Ovary (tissue), 9 donors: ENCODE data around the gene RFX1. TPM values are rescaled to one million over a fixed set of nuclear protein-coding genes. Genes with fewer than 3 reads are reported as not detected.

ENCODE experiments used
- DNase-seq, 5 donors: peaks; one replicate each; pipeline ENCODE4 v3.0.0-alpha.2; 2019 to 2020
- H3K27ac ChIP-seq, 2 donors: fragments of 200-600 bp; one replicate each; pipeline versions ENCODE4 v1.5.1 to v1.8.0; 2019 to 2022
- H3K27me3 ChIP-seq: fragments of 200-600 bp; one replicate; pipeline ENCODE4 v1.8.0; 2022
- H3K36me3 ChIP-seq: fragments of 200-600 bp; sonication (generic); one replicate; pipeline ENCODE4 v1.5.1; 2019
- H3K4me1 ChIP-seq: one replicate; pipeline ENCODE4 v1.8.1; 2013; ENCODE audit warnings: mild to moderate bottlenecking, moderate library complexity; ENCODE audit not compliant: insufficient read depth
- H3K4me3 ChIP-seq: fragments of 200-600 bp; sonication (generic); one replicate; pipeline ENCODE4 v1.5.1; 2017
- H3K9me3 ChIP-seq, 2 donors: fragments of 200-600 bp in 1 of 2; sonication (generic) in 1 of 2; one replicate each; pipeline versions ENCODE4 v1.5.1 to v1.8.1; 2013 to 2019; ENCODE audit warnings: mild to moderate bottlenecking in 1 of 2, moderate library complexity in 1 of 2
- EP300 ChIP-seq: sonication (generic); formaldehyde crosslinking; IDR thresholded peaks from one replicate; pipeline ENCODE4 v1.6.1; 2017; ENCODE audit warnings: antibody characterized with exemption
- POLR2A ChIP-seq: fragments of 450-650 bp; IDR thresholded peaks from one replicate; pipeline ENCODE4 v1.6.1; 2017; ENCODE audit warnings: antibody characterized with exemption, mild to moderate bottlenecking, moderate library complexity
- WGBS, 3 donors: extraction: QIAGEN DNeasy Blood & Tissue Kit in 1 of 3; methylation state at CpG; one replicate each; pipeline versions ENCODE4 v1.1.5 to v1.1.7; 2013 to 2017; 5-methylcytosine and 5-hydroxymethylcytosine counted together
- intact Hi-C, 4 donors: fragments of 100-400 bp; cut with DNase I; formaldehyde crosslinking; loops; one replicate each; pipeline versions ENCODE4 v1.11.0 to v1.15.1; 2022 to 2023
- polyA plus RNA-seq, 2 donors: library from polyadenylated mRNA; stranded (reverse); fragments of 200-250 nt in 1 of 2; fragments of 350-450 nt in 1 of 2; fragmentation: Illumina TruSeq in 1 of 2; extraction: RNeasy Lipid Tissue Mini Kit (QIAGEN cat#74804) in 1 of 2; gene quantifications; one replicate each; pipeline ENCODE4 v1.2.3, GENCODE V29; 2013 to 2014
- total RNA-seq, 7 donors: library from RNA; depleted of rRNA in 2 of 7; stranded (reverse); fragments of >200 nt in 2 of 7; fragmentation: NEBNext Ultra II Directional in 3 of 7; extraction: Animal tissue kit (Norgen Biotek cat#: 25700) in 3 of 7; gene quantifications; one replicate each; pipeline versions ENCODE4 v1.1.0 to v1.2.4, GENCODE V29; 2016 to 2023
- TF ChIP-seq, protein P1 (sequence below), 3 donors: fragments of 450-650 bp in 2 of 3; fragments of 200-600 bp in 1 of 3; IDR thresholded peaks; one replicate each; pipeline versions ENCODE4 v1.5.1 to v1.8.0; 2016 to 2022; ENCODE audit warnings: antibody characterized with exemption in 3 of 3, mild to moderate bottlenecking in 1 of 3
- donor health status: DM: no; HTN: no; CAD: no; lungs with moderate emphysema.
- donor health status: DM: no; HTN: no; CAD: no.
- donor health status: Bipolar disorder and iron deficiency.
- donor health status: DM: yes; HTN: yes; CAD: no.
- donor health status: DM: no; HTN: no; CAD: no.
- donor health status: DM: yes; HTN: yes; CAD: no.

RFX1 gene
- total and polyA plus RNA-seq, 9 donors: 1.2 to 16.1 (median 13.1) TPM

DNA sequence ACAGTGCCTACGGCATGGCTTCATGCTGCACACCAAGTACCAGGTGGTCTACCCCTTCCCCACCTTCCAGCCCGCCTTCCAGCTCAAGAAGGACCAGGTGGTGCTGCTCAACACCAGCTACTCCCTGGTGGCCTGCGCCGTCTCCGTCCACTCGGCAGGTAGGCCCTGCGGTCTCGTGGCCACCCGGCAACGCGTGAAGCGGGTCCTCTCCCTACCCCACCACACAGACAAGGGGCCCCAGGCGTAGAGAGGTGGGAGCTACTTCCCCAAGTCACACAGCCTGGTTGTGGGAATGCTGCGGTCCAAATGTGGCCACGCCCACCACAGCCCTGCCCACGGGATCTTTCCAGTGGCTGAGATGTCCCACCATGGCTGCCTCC, 49.8 kb downstream of the RFX1 start:
- intact Hi-C loops: no loop called here
- Histone ChIP-seq H3K27me3 (no peaks in the 10 kb centered on the region), H3K27ac (no peak overlapping the region), H3K4me1 (peaks cover 4% of the 10 kb centered on the region), H3K9me3 (no peaks in the 10 kb centered on the region), H3K4me3 (no peak overlapping the region), H3K36me3 (no peaks in the 10 kb centered on the region)
- WGBS, 3 donors: 87 to 93% (median 89%) methylated on average over 16 of the region's 16 CpGs
- no peak for DNase-seq
- TF ChIP-seq POLR2A (no peak), EP300 (no peak)
- TF ChIP-seq, protein P1, sequence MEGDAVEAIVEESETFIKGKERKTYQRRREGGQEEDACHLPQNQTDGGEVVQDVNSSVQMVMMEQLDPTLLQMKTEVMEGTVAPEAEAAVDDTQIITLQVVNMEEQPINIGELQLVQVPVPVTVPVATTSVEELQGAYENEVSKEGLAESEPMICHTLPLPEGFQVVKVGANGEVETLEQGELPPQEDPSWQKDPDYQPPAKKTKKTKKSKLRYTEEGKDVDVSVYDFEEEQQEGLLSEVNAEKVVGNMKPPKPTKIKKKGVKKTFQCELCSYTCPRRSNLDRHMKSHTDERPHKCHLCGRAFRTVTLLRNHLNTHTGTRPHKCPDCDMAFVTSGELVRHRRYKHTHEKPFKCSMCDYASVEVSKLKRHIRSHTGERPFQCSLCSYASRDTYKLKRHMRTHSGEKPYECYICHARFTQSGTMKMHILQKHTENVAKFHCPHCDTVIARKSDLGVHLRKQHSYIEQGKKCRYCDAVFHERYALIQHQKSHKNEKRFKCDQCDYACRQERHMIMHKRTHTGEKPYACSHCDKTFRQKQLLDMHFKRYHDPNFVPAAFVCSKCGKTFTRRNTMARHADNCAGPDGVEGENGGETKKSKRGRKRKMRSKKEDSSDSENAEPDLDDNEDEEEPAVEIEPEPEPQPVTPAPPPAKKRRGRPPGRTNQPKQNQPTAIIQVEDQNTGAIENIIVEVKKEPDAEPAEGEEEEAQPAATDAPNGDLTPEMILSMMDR (IDR thresholded peaks at IDR 0.05): no peak

DNA sequence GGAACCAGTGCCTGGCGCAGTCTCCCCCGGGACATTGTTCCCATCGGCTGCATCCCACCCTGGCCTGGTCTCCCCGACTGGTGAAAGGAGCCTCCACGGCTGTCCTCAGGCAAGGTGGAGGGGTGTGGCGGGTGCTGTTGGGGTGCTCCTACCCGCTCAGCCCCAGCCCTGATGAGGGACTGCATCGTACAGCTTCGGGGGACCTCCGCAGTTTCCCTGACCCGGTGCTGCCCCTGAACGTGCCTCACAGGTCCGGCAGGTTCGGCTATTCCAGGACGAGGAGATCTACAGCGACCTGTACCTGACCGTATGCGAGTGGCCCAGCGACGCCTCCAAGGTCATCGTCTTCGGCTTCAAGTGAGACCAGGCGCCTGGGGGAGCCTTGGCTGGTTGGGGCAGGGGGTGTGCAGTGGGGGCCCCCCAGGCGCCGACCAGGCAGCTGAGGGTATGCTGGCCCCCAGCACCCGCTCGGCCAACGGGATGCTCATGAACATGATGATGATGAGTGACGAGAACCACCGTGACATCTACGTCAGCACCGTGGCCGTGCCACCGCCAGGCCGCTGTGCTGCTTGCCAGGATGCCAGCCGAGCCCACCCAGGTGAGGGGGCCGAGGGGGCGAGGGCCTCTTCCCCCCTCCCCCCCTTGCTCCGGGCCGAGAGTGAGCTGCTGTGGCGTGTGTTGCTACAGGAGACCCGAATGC, 50.3 kb downstream of the RFX1 start:
- intact Hi-C loops: no loop called here
- WGBS, 3 donors: 89 to 90% (median 89%) methylated on average over 41 to 42 of the region's 42 CpGs
- Histone ChIP-seq H3K36me3 (no peaks in the 10 kb centered on the region), H3K9me3 (no peaks in the 10 kb centered on the region), H3K27me3 (no peaks in the 10 kb centered on the region), H3K4me3 (no peak overlapping the region), H3K4me1 (peaks cover 4% of the 10 kb centered on the region), H3K27ac (no peak overlapping the region)
- peak in 2 of 5 donors; percentile 22 to 30 for DNase-seq
- TF ChIP-seq, protein P1 (IDR thresholded peaks at IDR 0.05): no peak
- TF ChIP-seq EP300: no peak
- no peak for TF ChIP-seq POLR2A

DNA sequence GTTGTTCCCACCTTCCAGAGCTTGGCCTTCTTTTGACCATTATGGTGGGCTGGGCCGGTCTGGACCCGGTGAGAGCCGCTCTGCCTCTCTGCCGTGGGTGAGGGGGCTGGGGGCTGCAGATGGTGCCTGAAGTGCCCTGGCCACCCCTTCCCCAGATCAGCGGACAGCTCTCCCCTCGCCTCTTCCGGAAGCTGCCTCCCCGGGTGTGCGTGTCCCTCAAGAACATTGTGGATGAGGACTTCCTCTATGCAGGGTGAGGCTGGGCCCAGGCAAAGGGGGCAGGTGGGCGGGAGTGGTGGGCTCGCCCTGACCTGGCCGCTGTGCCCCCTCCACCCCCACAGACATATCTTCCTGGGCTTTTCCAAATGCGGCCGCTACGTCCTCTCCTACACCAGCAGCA, 51.9 kb downstream of the RFX1 start:
- peaks cover 4% of the 10 kb centered on the region for H3K4me1 ChIP-seq
- 86 to 95% (median 91%) methylated on average over 15 of the region's 15 CpGs for WGBS, 3 donors
- no peaks in the 10 kb centered on the region for H3K27me3 ChIP-seq
- TF ChIP-seq EP300: no peak
- TF ChIP-seq POLR2A: no peak
- TF ChIP-seq, protein P1 (IDR thresholded peaks at IDR 0.05): no peak
- no peak overlapping the region for H3K4me3 ChIP-seq
- no peak for DNase-seq
- no peaks in the 10 kb centered on the region for H3K9me3 ChIP-seq
- H3K27ac ChIP-seq: no peak overlapping the region
- intact Hi-C loops: loop anchor here in 2 of 4 donors (5.0 kb wide), 2 partner anchors 53 to 957 kb away; partner anchors contain the start of genes NFIX (in 1 of the 2) and RFX1 (in 1 of the 2)
- no peaks in the 10 kb centered on the region for H3K36me3 ChIP-seq

DNA sequence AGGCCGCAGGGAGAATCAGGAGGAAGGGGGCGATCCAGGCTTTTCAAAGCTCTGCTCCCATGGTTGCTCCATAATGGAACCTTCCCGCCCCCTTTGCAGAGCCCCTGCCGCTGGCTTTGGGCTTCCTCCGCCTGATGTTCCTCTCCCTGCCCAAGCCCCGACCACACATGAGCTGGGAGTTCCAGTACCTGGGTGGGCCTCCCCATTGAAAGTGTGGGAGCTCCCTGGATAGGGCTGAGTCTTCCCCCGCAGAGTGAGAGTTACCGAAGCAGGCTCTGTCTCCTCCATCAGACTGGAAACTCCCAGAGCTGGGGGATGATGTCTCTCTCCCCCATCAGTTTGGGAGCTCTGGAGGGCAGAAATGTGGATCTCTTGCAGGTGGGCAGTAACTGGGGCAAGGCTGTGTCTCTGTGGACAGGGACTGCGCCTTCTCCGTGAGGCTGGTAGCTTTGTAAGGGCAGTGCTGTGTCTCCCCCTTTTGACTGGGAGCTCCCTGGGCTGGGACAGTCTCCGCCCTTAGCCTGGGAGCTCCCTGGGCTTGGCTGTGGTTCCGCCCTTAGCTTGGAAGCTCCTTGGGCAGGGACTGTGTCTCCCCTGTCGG, 53.1 kb downstream of the RFX1 start:
- Histone ChIP-seq H3K27me3 (no peaks in the 10 kb centered on the region), H3K36me3 (no peaks in the 10 kb centered on the region), H3K27ac (no peak overlapping the region), H3K4me1 (peaks cover 4% of the 10 kb centered on the region), H3K9me3 (no peaks in the 10 kb centered on the region), H3K4me3 (peak overlapping the region; percentile 90)
- TF ChIP-seq EP300: no peak
- TF ChIP-seq, protein P1 (IDR thresholded peaks at IDR 0.05): no peak
- TF ChIP-seq POLR2A: no peak
- WGBS, 3 donors: 0 to 3% (median 3%) methylated on average over 10 to 13 of the region's 13 CpGs
- DNase-seq: peak in 2 of 5 donors; percentile 50 to 52
- intact Hi-C loops: loop anchor here in 2 of 4 donors (5.0 kb wide), 2 partner anchors 54 to 956 kb away; partner anchors contain the start of genes NFIX (in 1 of the 2) and RFX1 (in 1 of the 2)
